RWPE1 (cell line): ENCODE measurements around the gene EBP.

ENCODE experiments used
- CTCF ChIA-PET: fragments of 350-600 bp; sonication (Branson Sonifier 250); formaldehyde crosslinking; extraction: SDS; loops from one replicate; lab custom pipeline; 2021; lab: Yijun Ruan, JAX
- POLR2A ChIA-PET: fragments of 400-600 bp; formaldehyde crosslinking; extraction: SDS; loops from one replicate; lab custom pipeline; 2020; ENCODE audit warnings: antibody characterized with exemption; ENCODE audit not compliant: low non-redundant PET; lab: Yijun Ruan, JAX
- DNase-seq: peaks from one replicate; pipeline ENCODE4 v3.0.0; 2012; ENCODE audit warnings: low spot score
- H3K27ac ChIP-seq: fragments of 450-650 bp; 2 replicates; pipeline ENCODE4 v1.5.1; 2017
- CTCF ChIP-seq: fragments of 450-650 bp; conservative IDR thresholded peaks from 2 replicates; pipeline ENCODE4 v1.5.1; 2017; ENCODE audit warnings: low read depth, mild to moderate bottlenecking

Gene EBP

GRCh38 chrX:48498374-48498809 is 23.2 kb upstream of the EBP start:
- H3K27ac ChIP-seq: peak overlapping the region; percentile 66
- ChIA-PET CTCF (interaction anchor here (0.6 kb wide), 1 partner anchor 24 kb away, joined by 5 read pairs; no protein-coding TSS in a partner anchor), POLR2A (no interaction called here)
- no peak for TF ChIP-seq CTCF
- DNase-seq: no peak

DNA sequence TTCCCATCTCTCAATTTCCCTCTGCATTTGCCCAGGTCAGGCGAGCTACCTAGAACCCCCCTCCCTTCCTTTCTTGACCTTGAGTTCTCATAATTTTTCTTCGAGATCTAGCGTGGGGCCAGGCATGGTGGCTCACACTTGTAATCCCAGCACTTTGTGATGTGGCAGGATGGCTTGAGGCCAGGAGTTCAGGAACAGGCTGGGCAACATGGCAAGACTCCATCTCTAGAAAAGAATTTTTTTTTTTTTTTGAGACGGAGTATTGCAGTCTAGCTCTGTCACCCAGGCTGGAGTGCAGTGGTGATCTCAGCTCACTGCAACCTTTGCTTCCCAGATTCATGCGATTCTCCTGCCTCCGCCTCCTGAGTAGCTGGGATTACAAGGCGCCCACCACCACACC is 17.3 kb upstream of the EBP start:
- DNase-seq: no peak
- no peak overlapping the region for H3K27ac ChIP-seq
- ChIA-PET CTCF (interaction anchor here (0.6 kb wide), 1 partner anchor 40 kb away, joined by 3 read pairs; no protein-coding TSS in a partner anchor), POLR2A (no interaction called here)
- no peak for TF ChIP-seq CTCF

GRCh38 chrX:48505481-48505880 is 16.1 kb upstream of the EBP start:
- DNase-seq: no peak
- no peak overlapping the region for H3K27ac ChIP-seq
- ChIA-PET CTCF (no interaction called here), POLR2A (no interaction called here)
- no peak for TF ChIP-seq CTCF

DNA sequence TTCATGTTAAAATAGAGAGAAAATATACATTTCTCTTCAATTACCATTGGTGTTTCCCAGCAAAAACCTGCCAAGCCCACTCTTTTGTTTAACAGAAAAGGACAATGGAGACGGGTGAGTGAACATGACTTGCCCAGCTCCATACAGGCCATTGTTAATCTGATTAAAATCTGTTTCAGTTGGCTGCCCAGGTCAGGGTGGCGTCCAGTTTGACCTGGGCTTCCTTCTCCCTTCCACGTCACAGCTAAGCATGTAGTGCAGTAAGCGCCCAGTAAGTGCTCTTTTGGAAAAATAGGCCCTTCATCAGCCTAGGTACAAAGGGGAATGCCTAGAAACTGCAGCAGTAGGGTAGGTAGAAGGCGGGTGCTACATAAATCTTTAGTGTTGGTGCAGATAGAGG is 14.4 kb upstream of the EBP start:
- no peak for DNase-seq
- no peak for TF ChIP-seq CTCF
- CTCF ChIA-PET: interaction anchor here (0.6 to 0.8 kb wide), 2 partner anchors 14 to 45 kb away, joined by 3 to 4 read pairs; no protein-coding TSS in a partner anchor
- POLR2A ChIA-PET: no interaction called here
- H3K27ac ChIP-seq: no peak overlapping the region; the same call in 1 of the 2 replicates

GRCh38 chrX:48508400-48509244 is 13.0 kb upstream of the EBP start, which contains the start of gene PORCN:
Gene PORCN (plus strand): TSS chrX:48508992. CDS start chrX:48509821, 829 bp downstream.
- POLR2A ChIA-PET: no interaction called here
- no peak for TF ChIP-seq CTCF
- DNase-seq: peak; percentile 77
- CTCF ChIA-PET: no interaction called here
- peak within 1 kb of the TSS; percentile 80 for H3K27ac ChIP-seq

DNA sequence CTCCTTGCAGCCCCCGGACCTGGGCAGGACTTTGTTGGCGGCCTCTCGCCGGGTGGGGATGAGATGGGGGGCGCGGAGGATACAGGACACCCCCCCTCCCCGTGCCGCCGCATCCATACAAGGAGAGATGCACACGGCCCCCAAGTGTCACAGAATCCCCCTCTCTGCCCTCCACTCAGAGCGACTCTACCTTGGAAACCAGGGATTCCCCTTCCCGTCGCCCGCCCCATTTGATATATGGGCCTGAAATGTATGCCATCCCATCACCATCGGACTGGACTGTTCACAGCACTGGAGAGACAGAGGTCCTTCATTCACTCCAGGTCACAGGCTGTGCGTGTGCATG is 12.4 kb upstream of the EBP start:
- TF ChIP-seq CTCF: no peak
- ChIA-PET CTCF (no interaction called here), POLR2A (no interaction called here)
- DNase-seq: no peak
- H3K27ac ChIP-seq: peak overlapping the region; percentile 80
